Endothelial cell of umbilical vein (primary cell): ENCODE results near the gene ACKR3. TPM values are rescaled to one million over a fixed set of nuclear protein-coding genes. Genes with fewer than 3 reads are reported as not detected.

Experiments used
- BruUV-seq: library from RNA; stranded (reverse); fragments of 400-500 nt; replicated peaks from 2 replicates; lab custom pipeline; 2021; lab: Mats Ljungman, UMichigan
- CTCF ChIA-PET: fragments of 300-600, 350-600 bp; sonication (Branson Sonifier 250); formaldehyde crosslinking; loops from one replicate; lab custom pipeline; 2021; ENCODE audit warnings: antibody characterized with exemption, inconsistent platforms; lab: Charles Lee
- POLR2A ChIA-PET: fragments of 300-600, 350-600 bp; sonication (Branson Sonifier 250); formaldehyde crosslinking; loops from one replicate; lab custom pipeline; 2021; ENCODE audit warnings: antibody characterized with exemption, inconsistent platforms; lab: Charles Lee
- DNase-seq: peaks from one replicate; pipeline ENCODE4 v3.0.0-alpha.2; 2011; ENCODE audit warnings: low read depth, low spot score
- FAIRE-seq: peaks from 2 replicates; lab custom pipeline; 2011; peaks lifted over from hg19 to GRCh38; lab: Jason Lieb, UNC
- H2AFZ ChIP-seq: 2 replicates; pipeline ENCODE4 v1.6.0; 2012; ENCODE audit warnings: low read depth, low read length, control low read depth, inconsistent platforms
- H3K27ac ChIP-seq: 2 replicates; pipeline ENCODE4 v1.5.1; 2011; ENCODE audit warnings: low read depth, mild to moderate bottlenecking, control low read depth, low read length, moderate library complexity; ENCODE audit not compliant: insufficient read depth
- H3K27me3 ChIP-seq, 2 experiments: 2 replicates each; pipeline versions ENCODE4 v1.6.0 to v1.6.1; 2011; ENCODE audit warnings: low read length in 2 of 2, mixed read lengths in 1 of 2; ENCODE audit not compliant: control insufficient read depth in 2 of 2, insufficient read depth in 2 of 2
- H3K36me3 ChIP-seq, 2 experiments: 2 replicates in 1 of 2; 3 replicates in 1 of 2; pipeline ENCODE4 v1.5.1; 2011; ENCODE audit warnings: low read length in 2 of 2, mild to moderate bottlenecking in 1 of 2, moderate library complexity in 1 of 2; ENCODE audit not compliant: control insufficient read depth in 2 of 2, insufficient read depth in 2 of 2; ENCODE audit errors: extremely low read depth in 1 of 2
- H3K4me1 ChIP-seq: 3 replicates; pipeline ENCODE4 v1.5.1; 2011; ENCODE audit warnings: mild to moderate bottlenecking, low read length; ENCODE audit not compliant: control insufficient read depth, insufficient read depth; ENCODE audit errors: extremely low read depth
- H3K4me2 ChIP-seq: 2 replicates; pipeline ENCODE4 v1.6.1; 2011; ENCODE audit warnings: low read length, control low read depth, mixed read lengths; ENCODE audit not compliant: insufficient read depth
- H3K4me3 ChIP-seq, 3 experiments: fragments of 200-600 bp in 1 of 3; sonication (generic), shearing (Covaris generic) in 1 of 3; replicated peaks in 1 of 3; 2 replicates each; pipeline ENCODE4 v1.5.1; 2011 to 2016; ENCODE audit warnings: control low read depth in 3 of 3, low read length in 3 of 3, mild to moderate bottlenecking in 2 of 3, inconsistent platforms in 1 of 3, low read depth in 1 of 3, moderate library complexity in 1 of 3; ENCODE audit not compliant: insufficient read depth in 1 of 3
- H3K79me2 ChIP-seq: 2 replicates; pipeline ENCODE4 v1.6.0; 2012; ENCODE audit warnings: low read length, inconsistent platforms; ENCODE audit not compliant: control insufficient read depth, insufficient read depth
- H3K9ac ChIP-seq: replicated peaks from 2 replicates; pipeline ENCODE3; 2011; ENCODE audit warnings: low read length, control low read depth; ENCODE audit not compliant: insufficient read depth; ENCODE audit errors: extremely low read depth
- H3K9me1 ChIP-seq: replicated peaks from 3 replicates; pipeline ENCODE4 v1.6.0; 2011; ENCODE audit warnings: mild to moderate bottlenecking, low read length; ENCODE audit not compliant: control insufficient read depth, insufficient read depth; ENCODE audit errors: extremely low read depth
- H3K9me3 ChIP-seq: replicated peaks from 2 replicates; pipeline ENCODE4 v1.5.1; 2012; ENCODE audit warnings: low read length, inconsistent platforms; ENCODE audit not compliant: control insufficient read depth, insufficient read depth
- H4K20me1 ChIP-seq: replicated peaks from 2 replicates; pipeline ENCODE3; 2011; ENCODE audit warnings: mild to moderate bottlenecking, low read length; ENCODE audit not compliant: control insufficient read depth, insufficient read depth; ENCODE audit errors: extremely low read depth
- EZH2 ChIP-seq: IDR thresholded peaks from 2 replicates; pipeline ENCODE4 v1.6.1; 2012; ENCODE audit warnings: borderline replicate concordance, low read depth, mild to moderate bottlenecking, moderate library complexity, low read length, inconsistent platforms; ENCODE audit not compliant: severe bottlenecking
- FOS ChIP-seq: IDR thresholded peaks from 2 replicates; pipeline ENCODE4 v1.6.1; 2011; ENCODE audit warnings: mild to moderate bottlenecking, low read length, moderate library complexity, borderline replicate concordance; ENCODE audit not compliant: insufficient read depth
- GATA2 ChIP-seq: IDR thresholded peaks from 2 replicates; pipeline ENCODE4 v1.7.0; 2011; ENCODE audit warnings: low read depth, mild to moderate bottlenecking, moderate library complexity, mixed read lengths, low read length; ENCODE audit not compliant: insufficient read length, insufficient read depth
- JUN ChIP-seq: IDR thresholded peaks from 2 replicates; pipeline ENCODE4 v1.6.1; 2011; ENCODE audit warnings: borderline replicate concordance, low read depth; ENCODE audit not compliant: insufficient read length, insufficient read depth
- MAX ChIP-seq: IDR thresholded peaks from 2 replicates; pipeline ENCODE4 v1.6.1; 2011; ENCODE audit not compliant: insufficient read depth, insufficient read length
- MYC ChIP-seq: IDR thresholded peaks from one replicate; pipeline ENCODE4 v1.6.1; 2011; ENCODE audit warnings: mild to moderate bottlenecking, low read depth, low read length
- POLR2A ChIP-seq: IDR thresholded peaks from 2 replicates; pipeline ENCODE4 v1.6.1; 2012; ENCODE audit warnings: low read depth, mild to moderate bottlenecking, control low read depth, low read length
- POLR2AphosphoS5 ChIP-seq: IDR thresholded peaks from 2 replicates; pipeline ENCODE4 v1.6.1; 2012; ENCODE audit warnings: low read depth, mild to moderate bottlenecking, control low read depth, low read length, moderate library complexity; ENCODE audit not compliant: insufficient read depth
- dilution Hi-C: fragments of 300-500 bp; cut with MboI; formaldehyde crosslinking; loops from one replicate; pipeline ENCODE4 v1.15.0; 2019; ENCODE audit warnings: low sequenced_read_pairs; ENCODE audit not compliant: extremely low pct_ligation_motif_present
- intact Hi-C: fragments of 100-400 bp; cut with micrococcal nuclease; formaldehyde crosslinking; loops from one replicate; pipeline ENCODE4 v1.10.0; 2022
- polyA plus RNA-seq, 4 experiments: library from polyadenylated mRNA; depleted of rRNA in 3 of 4; stranded (reverse) in 3 of 4; unstranded in 1 of 4; fragments of >200 nt; gene quantifications; 2 replicates each; pipeline versions ENCODE4 v1.2.1 to v1.2.3, GENCODE V29; 2011 to 2012; ENCODE audit warnings: missing spikeins in 1 of 4
- total RNA-seq: library from RNA; stranded (reverse); gene quantifications from 2 replicates; pipeline ENCODE4 v1.2.3, GENCODE V29; 2021
- TF ChIP-seq, protein P1 (sequence below), 2 donors: IDR thresholded peaks; 1 replicate in 1 of 2; 2 replicates in 1 of 2; pipeline ENCODE4 v1.5.1; 2011; ENCODE audit warnings: low read length in 2 of 2, mild to moderate bottlenecking in 2 of 2, moderate library complexity in 2 of 2, control low read depth in 1 of 2, inconsistent platforms in 1 of 2, low read depth in 1 of 2; ENCODE audit not compliant: insufficient read depth in 1 of 2; ENCODE audit errors: extremely low read depth in 1 of 2

Gene ACKR3
- total and polyA plus RNA-seq, 2 donors (not counting 3 experiments of a cell fraction or from before 2014, with no cell fraction given) = 31.1 to 428 TPM

- H3K4me2 ChIP-seq = no peak overlapping the region
- H4K20me1 ChIP-seq = no peaks in the 10 kb centered on the region
- DNase-seq (no peak), FAIRE-seq (no peak)
- ChIA-PET POLR2A (no interaction called here), CTCF (no interaction called here)
- no peaks in the 10 kb centered on the region for H3K9me3 ChIP-seq
- H3K4me1 ChIP-seq = no peaks in the 10 kb centered on the region
- H3K9me1 ChIP-seq = no peaks in the 10 kb centered on the region
- no peak overlapping the region for H3K4me3 ChIP-seq
- no peak overlapping the region for H3K27ac ChIP-seq
- H3K27me3 ChIP-seq = peaks cover 0 to 5% of the 10 kb centered on the region in 2 experiments
- no TSS peak for BruUV-seq
- dilution Hi-C loops = no loop called here
- H3K36me3 ChIP-seq = no peaks in the 10 kb centered on the region
- intact Hi-C loops = no loop called here
- TF ChIP-seq EZH2 (no peak), MAX (no peak), GATA2 (no peak), POLR2AphosphoS5 (no peak), FOS (no peak), POLR2A (no peak), JUN (no peak), MYC (no peak)
- TF ChIP-seq, protein P1, sequence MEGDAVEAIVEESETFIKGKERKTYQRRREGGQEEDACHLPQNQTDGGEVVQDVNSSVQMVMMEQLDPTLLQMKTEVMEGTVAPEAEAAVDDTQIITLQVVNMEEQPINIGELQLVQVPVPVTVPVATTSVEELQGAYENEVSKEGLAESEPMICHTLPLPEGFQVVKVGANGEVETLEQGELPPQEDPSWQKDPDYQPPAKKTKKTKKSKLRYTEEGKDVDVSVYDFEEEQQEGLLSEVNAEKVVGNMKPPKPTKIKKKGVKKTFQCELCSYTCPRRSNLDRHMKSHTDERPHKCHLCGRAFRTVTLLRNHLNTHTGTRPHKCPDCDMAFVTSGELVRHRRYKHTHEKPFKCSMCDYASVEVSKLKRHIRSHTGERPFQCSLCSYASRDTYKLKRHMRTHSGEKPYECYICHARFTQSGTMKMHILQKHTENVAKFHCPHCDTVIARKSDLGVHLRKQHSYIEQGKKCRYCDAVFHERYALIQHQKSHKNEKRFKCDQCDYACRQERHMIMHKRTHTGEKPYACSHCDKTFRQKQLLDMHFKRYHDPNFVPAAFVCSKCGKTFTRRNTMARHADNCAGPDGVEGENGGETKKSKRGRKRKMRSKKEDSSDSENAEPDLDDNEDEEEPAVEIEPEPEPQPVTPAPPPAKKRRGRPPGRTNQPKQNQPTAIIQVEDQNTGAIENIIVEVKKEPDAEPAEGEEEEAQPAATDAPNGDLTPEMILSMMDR (IDR thresholded peaks at IDR 0.05; ENCODE audit: extremely low read depth in 1 of 2, insufficient read depth in 1 of 2, low read depth in 1 of 2, low read length in 2 of 2) = no peak
- no peaks in the 10 kb centered on the region for H3K79me2 ChIP-seq
- H3K9ac ChIP-seq = no peak overlapping the region
- no peak overlapping the region for H2AFZ ChIP-seq
Measured at GRCh38 chr2:236608710-236609109, 39.1 kb downstream of the ACKR3 start.
